Endometrium (tissue), 2 donors: ENCODE data around the gene ADD3.
"Not testable (repeated sequence)": the region's sequence is repeated elsewhere in the genome, so short reads cannot be mapped to it uniquely, and the experiment has no call there.

Experiments
- FAIRE-seq: peaks from 2 replicates; lab custom pipeline; 2012; peaks lifted over from hg19 to GRCh38; lab: Jason Lieb, UNC
- donor health status: control.
- donor health status: control.

The ADD3 gene

DNA sequence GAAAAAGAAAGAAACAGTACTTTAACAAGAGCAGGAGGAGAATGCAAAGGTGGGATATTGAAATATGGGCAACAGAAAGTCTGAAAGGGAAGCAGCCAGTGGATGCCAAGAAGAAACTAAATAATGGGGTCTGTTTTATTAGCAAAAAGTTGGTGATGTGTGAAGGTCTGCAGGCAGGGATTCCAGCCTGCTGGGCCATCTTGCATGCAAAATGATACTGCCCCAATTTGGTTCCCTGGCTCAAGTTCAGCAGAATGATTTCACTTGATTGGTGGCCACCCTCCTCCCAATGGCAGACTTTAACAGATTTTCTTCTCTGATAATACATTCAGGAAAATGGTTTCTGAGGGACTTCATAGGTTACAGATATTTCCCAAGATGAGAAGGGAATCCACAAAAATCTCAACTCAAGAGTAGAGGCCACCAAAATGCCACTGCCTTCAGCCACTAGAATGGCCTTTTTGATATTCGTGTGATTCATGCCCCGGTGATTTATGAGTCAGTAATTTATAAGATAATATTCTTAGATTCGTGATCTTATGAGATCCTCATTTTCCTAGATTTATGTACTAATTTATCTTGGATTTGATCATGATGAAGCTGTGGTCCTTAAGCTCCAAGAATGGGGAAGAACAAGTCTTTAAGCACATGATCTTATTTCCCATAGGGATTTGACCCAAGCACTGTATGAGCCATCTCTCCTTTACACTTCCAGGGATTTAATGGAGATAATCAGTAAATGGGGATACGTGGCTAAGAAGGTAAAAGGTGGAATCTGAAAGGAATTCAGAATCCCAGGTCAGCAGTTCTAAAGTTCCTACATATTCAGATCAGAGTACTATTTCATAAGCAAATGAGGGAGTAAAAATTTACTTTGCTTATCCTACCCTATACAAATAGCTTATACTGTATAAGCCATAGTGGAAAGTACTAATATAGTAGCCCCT lies 32.3 kb upstream of the ADD3 start:
- no peak for FAIRE-seq

DNA sequence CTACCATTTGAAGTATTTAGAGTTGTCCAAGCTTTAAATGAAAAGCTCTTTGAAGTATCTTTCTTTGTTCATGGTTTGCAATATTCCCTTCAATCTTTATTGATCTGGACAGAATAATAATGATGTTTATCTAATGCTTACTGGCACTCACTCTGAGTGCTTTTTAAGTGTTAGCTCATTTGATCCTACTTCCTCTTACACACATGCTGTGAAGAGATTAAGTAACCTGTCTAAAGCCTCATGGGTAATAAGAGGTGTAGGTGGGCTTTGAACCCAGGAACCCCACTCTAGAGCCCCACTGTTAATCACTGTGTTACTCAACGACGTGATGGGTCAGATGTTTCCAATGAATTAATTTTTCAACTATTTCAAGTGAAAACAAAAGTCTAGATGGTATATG lies 31.1 kb upstream of the ADD3 start:
- no peak for FAIRE-seq

DNA sequence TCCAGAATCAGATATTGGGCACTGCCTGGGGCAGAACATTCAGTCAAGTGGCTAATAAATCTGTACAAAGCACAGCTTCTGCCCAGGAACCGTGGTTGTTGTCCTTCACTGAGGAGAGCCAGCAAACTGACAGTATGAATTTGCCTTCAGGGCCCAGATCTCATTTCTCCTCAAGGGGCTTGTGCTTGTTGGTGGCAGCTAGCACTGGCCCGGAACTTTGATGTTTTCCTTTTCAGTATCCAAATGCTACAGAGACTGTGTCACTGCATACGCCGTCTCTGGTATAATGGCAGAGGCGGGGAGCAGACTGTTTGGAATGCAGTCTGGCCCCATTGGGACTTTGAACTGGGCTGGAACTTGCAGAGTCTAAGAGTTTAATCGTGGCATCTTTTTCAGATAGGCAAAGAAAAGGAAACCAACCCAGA lies 30.4 kb upstream of the ADD3 start:
- FAIRE-seq, result no peak

DNA sequence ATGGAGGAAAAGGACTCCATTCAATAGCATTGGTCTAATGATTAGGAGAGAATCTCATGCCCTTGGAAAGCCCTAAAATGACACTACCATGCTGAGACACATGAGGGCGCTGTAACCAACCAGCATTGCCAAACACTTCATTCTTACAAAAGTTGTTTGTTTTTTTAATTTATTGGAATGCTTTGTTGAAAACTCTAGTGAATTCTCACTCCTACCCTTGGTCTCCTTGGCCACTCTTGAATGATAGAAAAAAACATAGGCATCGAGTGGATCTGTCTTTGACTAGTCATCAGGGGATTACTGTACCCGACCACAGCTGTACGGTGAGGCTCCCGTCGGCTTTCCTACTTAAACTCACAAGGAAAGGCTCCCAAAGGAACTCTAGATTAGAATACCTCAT lies 29.3 kb upstream of the ADD3 start:
- no peak for FAIRE-seq

DNA sequence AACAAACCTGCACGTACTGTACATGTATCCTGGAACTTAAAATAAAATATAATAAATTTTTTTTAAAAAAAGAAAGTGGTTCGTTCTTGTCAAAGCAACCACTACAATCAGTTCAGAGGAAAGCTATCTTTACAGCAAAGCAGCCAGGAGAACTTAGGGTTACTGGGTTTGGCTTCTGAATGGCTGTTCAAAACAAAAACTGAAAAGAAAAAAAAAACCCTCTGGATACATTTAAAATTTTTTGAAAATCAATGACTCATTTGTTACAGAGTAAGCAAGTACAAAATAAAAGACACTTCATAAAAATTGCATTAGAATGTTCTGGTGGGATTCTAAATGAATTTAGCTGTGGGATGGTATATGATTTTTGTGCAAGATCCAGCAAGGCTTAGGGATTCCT lies 28.6 kb upstream of the ADD3 start:
- FAIRE-seq, result no peak

DNA sequence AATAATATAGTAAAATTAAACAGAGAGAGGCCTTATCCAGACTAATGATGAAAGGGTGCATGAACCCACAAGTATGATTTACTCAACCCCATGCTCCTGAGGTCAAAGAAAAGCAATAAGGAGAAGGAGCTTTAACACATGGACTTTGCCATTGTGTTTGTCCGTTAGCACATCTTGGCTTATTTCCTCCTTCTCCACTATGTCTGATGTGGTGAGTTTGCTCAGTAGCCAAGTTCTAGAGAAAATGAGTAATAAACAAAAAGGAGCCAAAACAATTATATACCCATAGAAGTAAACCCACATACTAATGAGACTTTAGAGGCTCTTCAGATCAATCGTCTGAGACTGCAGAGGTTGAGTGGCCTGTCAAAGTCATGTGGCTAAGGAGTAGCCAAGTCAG lies 26.1 kb upstream of the ADD3 start:
- no peak for FAIRE-seq

DNA sequence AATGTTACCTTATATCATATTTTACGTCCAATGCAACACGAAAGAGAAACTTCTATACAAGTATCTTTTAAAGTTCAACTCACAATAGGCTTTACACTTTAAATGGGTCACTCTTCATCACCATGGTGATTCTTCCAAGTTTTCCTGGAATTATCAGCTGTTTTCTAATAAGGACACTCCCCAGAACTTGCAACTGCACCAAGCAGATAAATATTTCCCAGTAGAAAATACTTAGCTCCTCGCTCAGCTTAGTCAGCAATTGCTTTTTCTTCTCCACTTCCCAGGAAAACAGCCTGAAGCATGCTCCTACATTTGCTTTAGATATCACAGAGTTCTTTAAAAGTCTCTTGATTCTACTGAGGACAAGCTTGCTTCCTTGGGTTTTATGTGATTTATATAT lies 25.7 kb upstream of the ADD3 start:
- FAIRE-seq, result no peak

DNA sequence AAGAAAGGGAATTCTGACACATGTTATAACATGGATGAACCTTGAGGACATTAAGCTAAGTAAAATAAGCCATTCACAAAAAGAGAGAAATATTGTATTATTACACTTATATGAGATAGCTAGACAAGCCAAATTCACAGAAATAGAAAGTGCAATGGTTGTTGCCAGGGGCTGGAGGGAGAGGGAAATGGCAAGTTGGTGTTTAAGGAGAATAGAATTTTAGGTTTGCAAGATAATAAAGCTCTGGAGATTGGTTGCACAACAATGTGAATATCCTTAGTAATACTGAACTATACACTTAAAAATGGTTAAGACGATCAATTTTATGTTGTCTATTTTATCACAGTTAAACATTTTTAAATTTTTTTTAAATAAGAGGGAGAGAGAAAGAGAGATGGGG lies 25.0 kb upstream of the ADD3 start:
- FAIRE-seq, result no peak

DNA sequence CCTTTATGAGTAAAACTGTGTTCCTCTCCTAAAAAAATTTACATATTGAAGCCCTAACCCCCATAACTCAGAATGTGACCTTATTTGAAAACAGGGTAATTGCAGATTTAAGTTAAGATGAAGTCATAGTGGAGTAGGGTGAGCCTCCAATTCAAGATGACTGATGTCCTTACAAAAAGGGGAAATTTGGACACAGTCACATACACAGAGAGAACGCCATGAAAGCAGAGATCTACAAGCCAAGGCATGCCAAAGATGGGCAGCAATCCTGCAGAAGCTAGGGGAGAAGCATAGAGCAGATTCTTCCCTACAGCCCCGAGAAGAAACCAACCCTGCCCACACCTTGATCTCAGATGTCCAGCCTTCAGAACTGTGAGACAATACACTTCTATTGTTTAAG lies 23.8 kb upstream of the ADD3 start:
- no peak for FAIRE-seq

DNA sequence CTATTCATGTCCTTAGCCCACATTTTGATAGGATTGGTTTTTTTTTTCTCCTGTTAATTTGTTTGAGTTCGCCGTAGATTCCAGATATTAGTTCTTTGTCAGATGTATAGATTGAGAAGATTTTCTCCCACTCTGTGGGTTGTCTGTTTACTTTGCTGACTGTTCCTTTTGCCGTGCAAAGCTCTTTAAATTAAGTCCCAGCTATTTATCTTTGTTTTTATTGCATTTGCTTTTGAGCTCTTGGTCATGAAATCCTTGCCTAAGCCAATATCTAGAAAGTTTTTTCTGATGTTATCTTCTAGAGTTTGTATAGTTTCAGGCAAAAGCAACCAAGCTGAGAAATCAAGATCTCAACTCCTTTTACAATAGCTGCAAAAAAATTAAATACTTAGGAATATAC lies 22.0 kb upstream of the ADD3 start:
- not testable (repeated sequence) for FAIRE-seq

DNA sequence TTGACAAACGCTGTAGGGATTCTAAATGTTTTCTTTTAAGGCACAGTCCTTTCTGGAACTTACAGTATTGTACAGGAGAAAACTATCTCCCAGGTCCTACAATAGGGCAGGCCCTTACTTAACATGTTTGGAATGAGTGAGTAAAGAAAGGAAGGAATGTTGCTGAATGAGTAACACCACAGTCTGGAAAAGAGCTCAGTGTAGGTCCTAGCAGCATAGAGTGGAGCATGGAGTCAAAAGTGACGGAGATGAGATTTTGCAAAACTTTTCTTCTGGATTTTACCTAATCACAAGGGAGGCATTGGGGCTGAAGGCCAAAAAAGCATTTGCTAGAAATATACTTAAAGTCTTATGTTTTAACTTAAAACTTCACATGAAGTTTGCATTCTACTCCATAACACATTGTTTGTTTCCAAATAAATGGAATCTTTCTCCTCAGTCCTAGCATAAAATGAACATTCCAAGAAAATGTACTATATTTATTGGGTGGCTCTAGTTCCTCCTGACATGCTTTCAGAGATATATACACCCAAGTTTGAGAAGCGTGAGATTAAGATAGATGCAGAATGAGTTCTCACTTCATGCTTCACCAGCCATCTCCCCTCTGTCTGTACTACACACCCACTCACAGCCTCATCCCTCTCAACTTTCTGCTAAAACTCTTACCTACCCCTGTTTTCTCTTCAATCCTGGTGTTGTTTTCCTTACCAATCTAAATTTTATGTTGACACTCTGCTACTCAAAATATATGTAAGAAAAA lies 20.2 kb upstream of the ADD3 start:
- no peak for FAIRE-seq

DNA sequence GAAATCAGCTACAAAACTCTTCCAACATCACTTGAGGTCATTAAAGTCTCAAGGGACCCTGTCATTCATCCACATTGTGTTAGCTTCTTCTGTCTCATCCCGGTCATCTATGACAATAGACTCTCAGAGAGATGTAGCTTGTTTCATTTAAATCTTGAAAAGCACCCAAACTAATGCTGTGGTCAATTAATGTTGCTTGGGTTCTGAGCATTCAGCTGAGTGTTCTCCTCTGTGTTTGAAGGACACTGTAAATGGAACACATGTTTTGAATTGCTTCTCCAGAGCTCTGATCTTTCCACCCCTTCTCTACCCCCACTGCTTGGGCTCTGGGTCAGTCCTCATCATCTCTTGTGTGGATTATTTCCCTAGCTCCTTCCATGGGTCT lies 19.6 kb upstream of the ADD3 start:
- FAIRE-seq, result no peak

DNA sequence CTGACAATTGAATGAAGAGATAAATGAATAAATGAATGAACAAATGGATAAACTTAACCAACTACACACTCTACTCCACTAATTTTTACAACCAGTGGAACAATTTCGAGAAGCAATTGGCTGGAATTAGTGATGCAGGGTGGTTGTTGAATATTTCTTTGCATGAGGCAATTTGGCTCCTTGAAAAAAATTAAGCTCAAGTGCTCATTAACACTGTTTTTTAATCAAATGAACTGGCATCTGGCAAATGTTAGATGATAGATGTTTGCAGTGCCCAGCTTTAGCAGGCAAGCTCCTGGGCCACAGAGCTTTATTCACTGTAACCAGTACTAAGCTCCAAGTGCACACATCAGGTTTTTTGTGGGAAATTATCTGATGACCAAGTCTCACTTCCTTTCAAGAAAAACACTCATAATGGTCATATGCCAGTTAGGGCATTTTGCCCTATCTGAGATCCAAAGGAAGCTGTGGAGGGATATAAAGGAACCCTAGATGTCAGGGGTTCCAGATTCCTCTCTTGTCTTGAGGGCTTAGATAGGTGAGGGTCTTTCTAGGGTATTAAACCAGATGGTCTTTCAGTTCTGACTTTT lies 16.4 kb upstream of the ADD3 start:
- no peak for FAIRE-seq

DNA sequence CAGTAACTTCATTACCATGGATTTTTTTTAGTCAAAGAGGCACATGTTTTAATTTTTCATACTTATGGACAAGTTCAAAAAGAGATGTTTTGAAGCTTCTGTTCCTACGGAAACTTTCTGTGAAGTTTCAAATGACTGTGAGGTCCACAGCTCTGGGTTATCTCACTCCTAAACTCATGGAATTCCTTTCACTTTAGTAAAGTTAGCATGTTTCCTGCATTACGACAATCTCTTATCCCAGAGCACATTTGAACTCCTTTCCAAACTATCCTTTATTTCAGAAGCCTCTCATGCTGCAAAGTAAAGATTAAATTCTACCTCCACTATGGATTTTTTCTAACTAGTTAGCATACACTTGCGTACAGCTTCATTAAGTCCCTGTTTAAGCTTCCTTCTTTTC lies 15.3 kb upstream of the ADD3 start:
- FAIRE-seq, result peak; percentile 90

DNA sequence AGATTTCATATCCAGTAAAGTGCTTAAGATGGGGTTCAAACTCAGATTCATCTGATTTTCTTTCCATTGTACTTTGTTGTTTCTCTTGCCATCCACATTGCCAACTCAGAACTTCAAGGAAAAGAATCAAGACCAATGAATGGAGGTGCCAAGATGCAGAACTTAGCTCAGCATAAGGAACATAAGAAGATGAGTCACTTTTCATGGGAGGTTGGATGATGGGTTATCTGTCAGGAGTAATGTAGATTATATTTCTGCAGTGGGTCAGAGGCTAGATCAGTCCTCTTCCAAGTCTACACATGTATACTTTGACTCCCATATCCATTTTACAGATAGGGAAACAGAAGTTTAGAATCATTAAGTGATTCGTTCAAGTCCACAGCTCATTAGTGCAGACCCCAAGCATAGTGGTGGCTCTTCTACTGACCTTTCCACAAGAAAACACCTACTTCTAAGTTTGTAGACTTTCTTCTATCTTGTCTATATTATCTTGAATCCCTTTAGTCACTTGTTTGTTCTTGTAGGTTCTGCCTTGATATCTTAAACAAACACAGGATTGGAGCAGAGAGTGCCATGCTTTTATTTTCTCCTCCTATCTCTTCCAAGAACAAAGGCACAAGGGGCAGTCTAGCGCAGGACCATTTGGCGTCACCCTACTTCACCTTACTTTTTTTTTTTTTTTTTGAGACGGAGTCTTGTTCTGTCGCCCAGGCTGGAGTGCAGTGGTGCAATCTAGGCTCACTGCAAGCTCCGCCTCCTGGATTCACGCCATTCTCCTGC lies 14.0 kb upstream of the ADD3 start:
- FAIRE-seq, result no peak

DNA sequence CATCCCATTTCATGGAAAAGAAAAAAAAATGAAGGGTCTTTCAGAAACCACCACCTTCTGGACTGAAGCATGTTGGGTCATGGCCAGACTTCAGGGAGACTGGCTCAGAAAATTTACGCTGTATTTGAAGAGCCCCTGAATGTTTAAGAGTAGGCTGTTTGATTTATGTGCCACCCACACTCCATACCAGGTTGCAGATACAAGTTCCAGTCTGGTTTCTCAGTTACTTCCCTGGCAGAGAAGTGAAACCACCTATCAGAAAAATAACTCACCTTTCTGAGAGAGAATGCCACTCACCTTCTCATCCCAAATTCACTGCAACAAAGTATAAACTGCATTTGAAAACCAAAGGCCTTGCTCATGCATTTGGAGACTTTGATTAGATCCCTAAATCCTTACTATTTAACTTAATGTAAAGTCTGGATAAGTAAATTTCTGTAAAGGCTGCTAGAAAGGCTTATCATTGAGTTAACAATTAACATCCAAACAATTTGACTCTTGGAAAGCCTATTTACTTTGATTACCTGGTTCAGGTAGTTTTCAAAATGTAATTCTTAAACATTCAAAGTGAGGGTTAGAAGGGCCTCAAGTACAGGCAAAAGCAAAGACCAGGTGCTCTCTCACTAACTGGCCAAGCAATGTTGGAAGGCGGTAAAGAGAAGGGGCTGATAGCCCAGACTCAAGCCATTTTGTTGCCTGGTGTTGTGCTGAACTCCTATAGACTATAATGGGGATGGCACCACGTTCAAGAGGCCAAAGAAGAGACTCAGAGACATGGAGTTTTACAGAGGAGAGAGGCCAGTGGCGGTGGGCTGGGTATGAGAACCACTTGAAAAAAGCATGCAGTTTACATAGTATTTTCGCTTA lies 12.8 kb upstream of the ADD3 start:
- no peak for FAIRE-seq

DNA sequence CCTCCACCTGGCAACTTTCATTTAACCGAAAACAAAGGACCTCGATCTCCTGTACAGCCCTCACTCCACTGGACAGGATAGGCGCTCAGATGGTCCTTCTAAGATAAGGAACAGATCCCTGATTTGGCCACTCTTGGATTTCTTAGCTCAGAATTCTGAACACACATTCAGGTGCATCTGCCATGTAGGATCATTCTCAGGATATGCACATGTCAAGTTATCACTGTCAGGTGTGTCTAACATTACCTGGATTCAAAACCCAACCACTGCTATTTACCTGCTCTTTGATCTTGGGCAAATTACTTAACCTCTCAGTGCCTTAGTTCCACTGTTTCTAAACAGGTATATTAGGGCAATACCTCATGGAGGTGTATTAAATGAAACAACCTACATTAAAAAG lies 12.2 kb upstream of the ADD3 start:
- no peak for FAIRE-seq

DNA sequence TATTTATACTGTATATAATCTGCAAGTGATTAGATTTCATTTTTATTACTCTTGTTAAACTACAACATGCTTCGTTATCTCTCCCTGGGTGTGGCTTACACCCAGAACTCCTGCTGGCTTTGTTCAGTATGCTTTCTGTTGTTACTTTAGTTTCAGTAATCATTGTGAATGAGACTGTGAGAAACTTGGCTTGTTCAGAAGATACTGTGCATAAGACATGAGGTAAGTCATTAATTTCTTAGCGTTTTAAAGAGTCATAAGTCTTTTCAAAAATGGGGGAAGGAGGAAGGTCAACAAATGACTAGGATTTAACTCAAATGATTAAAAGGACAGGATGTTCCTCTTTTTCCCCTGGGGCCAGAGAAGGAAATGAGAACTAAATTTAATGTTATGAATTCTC lies 11.6 kb upstream of the ADD3 start:
- FAIRE-seq, result peak; percentile 89

DNA sequence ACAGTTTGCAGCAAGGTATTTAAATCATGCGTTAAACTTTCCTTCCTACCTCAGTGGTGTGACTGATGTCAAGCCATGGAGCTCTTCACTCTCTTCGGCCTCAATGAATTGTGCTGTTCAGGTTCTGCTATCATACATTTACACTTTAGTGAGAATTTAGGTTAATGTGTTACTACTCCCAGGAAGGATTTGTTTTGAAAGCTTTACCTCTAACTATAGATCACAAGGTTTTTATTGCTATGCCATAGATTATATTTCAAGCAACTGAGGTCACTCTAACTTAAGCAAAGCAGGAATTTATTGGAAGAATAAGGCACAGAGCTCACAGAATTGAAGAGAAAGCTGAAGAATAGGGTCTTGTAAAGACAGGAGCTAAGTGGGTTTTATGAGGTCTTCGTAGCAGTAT lies 11.0 kb upstream of the ADD3 start:
- no peak for FAIRE-seq

DNA sequence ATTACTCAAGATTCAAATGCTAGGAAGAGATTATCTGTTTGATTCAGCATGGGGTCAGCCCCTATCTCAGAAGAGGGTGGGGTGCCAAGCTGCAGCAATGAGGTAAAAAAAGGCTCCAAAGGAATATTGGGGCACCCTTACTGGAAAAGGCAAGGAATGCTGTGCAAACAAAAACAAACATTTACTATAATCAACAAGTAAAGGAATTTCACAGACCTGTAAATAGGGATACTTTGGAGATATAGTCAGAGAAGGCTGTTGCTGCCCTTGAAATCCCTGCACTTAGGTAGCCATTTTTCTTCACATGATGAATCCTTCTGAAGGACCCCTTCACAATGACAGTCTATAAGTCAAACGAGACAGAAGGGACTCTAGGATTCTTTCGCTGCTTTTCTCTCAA lies 10.6 kb upstream of the ADD3 start:
- no peak for FAIRE-seq

DNA sequence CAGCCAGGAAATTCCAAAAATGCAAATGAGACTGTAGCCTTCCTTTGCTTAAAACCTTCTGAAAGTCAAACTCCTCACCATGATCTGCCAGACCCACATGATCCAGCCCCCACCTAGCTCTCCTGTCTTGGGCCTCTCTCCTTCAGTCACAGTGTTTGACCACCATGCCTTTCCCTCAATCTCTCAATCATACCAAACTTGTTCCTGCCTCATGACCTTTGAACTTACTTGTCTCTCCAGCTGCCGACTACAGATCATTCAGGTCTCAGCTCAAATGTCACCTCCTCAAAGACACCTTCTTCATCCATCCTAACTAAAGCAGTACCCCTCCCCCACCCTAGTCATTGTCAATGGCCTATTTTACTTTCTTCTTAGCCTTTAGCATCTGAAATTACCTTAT lies 9.3 kb upstream of the ADD3 start:
- FAIRE-seq, result no peak
